ENCODE data around the gene GRK1.
A peak's percentile ranks its signal among the peaks of the same experiment; 100 is the strongest.
"Not testable (repeated sequence)": the region's sequence is repeated elsewhere in the genome, so short reads cannot be mapped to it uniquely, and the experiment has no call there.

GRK1 gene

DNA sequence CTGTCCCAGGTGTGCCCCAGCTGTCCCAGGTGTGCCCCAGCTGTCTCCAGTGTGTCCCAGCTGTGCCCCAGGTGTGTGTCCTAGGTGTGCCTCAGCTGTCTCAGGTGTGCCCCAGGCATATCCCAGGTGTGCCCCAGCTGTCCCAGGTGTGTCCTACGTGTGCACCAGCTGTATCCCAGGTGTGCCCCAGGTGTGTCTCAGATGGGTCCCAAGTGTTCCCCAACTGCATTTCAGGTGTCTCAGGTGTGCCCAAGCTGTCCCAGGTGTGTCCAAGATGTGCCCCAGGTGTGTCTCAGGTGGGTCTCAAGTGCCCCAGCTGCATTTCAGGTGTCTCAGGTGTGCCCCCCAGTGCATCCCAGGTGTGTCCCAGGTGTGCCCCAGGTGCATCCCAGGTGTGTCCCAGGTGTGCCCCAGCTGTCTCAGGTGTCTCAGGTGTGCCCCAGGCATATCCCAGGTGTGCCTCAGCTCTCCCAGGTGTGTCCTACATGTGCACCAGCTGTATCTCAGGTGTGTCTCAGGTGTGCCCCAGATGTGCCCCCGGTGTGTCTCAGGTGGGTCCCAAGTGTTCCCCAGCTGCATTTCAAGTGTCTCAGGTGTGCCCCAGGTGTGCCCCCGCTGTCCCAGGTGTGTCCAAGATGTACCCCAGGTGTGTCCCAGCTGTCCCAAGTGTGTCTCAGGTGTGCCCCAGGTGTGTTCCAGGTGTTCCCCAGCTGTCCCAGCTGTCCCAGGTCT, 1.3 kb upstream of the GRK1 start:
- DNase-seq (ENCODE audit: low read depth in 2 of 2) = no peak

GRCh38 chr13:113666329-113666670, 719 bp upstream of the GRK1 start:
- no peak for DNase-seq (ENCODE audit: low read depth in 2 of 2)

DNA sequence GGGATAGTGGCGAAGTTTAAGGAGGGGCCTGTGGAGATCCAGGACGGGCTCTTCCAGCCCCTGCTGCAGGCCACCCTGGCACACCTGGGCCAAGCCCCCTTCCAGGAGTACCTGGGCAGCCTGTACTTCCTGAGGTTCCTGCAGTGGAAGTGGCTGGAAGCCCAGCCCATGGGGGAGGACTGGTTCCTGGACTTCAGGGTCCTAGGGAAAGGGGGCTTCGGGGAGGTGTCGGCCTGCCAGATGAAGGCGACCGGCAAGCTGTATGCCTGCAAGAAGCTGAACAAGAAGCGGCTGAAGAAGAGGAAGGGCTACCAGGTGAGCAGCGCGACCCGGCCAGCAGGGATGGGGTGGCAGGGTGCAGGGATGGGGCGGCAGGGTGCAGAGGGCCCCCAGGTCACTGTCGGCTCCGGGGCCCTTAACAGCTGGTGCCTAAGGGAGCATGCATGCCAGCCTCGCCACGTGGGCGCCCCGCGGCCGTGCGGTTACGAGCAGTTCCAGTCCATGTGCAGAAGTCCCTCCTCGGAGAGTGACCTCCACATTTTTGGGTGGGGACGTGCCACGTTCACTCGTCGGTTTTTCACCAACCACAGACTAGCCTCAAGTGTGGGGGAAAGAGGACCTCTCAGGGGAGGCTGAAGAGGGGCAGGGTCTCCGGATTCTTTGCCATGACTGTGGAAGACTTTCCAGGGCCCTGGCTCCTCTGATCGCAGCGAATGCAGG, 912 bp downstream of the GRK1 start:
- DNase-seq (ENCODE audit: low read depth in 2 of 2) = no peak

GRCh38 chr13:113668491-113668971, 1.5 kb downstream of the GRK1 start:
- DNase-seq (ENCODE audit: low read depth in 2 of 2) = no peak

- no peak for DNase-seq (ENCODE audit: low read depth in 2 of 2)
Observed at GRCh38 chr13:113669231-113669754, 2.3 kb downstream of the GRK1 start.

GRCh38 chr13:113669755-113670341, 2.8 kb downstream of the GRK1 start:
- no peak for DNase-seq (ENCODE audit: low read depth in 2 of 2)

DNA sequence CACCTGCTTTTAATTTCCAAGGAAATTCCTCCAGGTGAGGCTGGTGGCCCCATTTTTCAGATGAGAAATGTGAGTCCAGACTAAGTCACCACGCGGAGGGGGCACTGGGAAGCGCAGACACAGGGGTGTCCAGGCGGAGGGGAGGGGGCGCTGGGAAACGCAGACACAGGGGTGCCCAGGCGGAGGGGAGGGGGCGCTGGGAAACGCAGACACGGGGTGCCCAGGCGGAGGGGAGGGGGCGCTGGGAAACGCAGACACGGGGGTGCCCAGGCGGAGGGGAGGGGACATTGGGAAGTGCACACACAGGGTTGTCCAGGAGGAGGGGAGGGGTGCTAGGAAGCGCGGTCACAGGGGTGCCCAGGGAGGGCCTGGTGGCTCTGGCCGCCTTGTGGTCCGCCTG, 3.5 kb downstream of the GRK1 start:
- DNase-seq (ENCODE audit: low read depth in 2 of 2) = no peak

DNA sequence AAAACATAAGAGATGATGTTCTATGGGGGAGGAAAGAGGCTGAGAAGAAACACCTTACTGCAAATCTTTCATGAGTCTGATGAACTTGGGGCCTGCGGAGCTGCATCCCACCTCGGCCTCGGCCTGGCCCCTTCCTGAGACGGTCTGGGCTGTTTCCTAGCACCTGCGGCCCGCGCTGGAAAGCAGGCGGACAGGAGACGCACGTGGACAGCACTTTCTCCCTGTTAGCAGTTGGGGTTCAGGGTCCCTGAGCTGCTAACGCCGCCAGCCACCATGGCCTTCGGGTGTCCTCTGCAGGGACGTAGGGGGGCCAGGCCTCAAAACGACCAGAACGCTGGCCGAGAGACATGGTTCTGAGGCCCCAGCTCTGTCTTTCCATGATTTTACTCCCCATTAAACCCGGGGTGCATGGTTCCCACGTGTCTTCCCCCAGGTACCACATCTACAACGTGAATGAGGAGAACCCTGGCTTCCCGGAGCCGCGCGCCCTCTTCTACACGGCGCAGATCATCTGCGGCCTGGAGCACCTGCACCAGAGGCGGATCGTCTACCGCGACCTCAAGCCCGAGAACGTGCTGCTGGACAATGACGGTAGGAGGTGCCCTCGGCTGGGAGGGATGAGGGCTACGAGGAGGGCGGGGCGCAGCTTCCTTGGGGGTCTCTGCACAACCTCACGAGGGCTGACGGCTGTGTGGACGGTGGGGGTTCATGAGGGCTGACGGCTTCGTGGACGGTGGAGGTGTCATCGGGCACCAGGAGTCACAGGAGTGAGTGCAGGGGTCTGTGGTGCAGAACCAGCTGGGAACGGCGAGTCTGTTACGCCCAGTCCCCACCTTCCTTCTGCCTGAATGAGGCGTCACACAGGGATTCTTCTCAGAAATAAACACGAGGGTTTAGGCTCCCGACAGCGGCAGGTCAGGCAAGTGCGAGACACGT, 4.3 kb downstream of the GRK1 start:
- DNase-seq (ENCODE audit: low read depth in 2 of 2) = no peak

DNA sequence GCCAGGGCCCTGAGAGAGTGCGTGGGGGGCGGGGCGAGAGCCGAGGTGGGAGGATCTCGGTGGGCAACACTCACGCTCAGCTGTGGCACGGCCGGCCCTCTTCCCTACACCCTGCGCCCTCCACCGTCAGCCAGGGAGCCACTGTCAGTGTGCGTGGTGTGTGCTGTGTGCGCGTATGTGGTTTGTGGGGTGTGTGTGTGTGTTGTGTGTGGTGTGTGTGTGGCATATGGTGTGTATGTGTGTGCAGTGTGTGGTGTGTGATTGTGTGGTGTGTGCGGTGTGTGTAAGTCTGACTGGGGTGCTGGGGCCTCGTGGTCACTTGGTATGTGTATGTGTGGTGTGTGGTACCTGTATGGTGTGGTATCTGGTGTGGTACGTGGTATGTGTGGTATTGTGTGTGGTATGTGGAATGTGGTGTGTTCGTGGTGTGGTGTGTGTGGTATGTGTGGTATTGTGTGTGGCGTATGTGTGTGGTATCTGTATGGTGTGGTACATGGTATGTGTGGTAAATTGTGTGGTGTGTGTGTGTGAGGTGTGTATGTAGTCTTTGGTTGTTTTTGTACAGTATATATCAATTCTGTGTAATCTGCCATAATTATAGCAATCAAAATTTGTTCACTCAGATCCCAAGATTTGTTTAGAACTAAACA, 5.1 kb downstream of the GRK1 start:
- no peak for DNase-seq (ENCODE audit: low read depth in 2 of 2)

- no peak for DNase-seq (ENCODE audit: low read depth in 2 of 2)
Observed at GRCh38 chr13:113722921-113723320, 55.9 kb downstream of the GRK1 start.

GRCh38 chr13:113723410-113724015, 56.5 kb downstream of the GRK1 start:
- no peak for DNase-seq (ENCODE audit: low read depth in 2 of 2)

- DNase-seq (ENCODE audit: low read depth in 2 of 2) = no peak
Observed at GRCh38 chr13:113724016-113724758, 57.2 kb downstream of the GRK1 start.

GRCh38 chr13:113724780-113725315, 57.8 kb downstream of the GRK1 start:
- peak; percentile 80 to 84 for DNase-seq (ENCODE audit: low read depth in 2 of 2)

GRCh38 chr13:113725329-113726105, 58.5 kb downstream of the GRK1 start:
- DNase-seq (ENCODE audit: low read depth in 2 of 2) = peak in 1 of 2 donors; percentile 66

- not testable (repeated sequence) for DNase-seq (ENCODE audit: low read depth in 2 of 2)
Observed at GRCh38 chr13:113726106-113726821, 59.2 kb downstream of the GRK1 start.

- DNase-seq (ENCODE audit: low read depth in 2 of 2) = no peak
Observed at GRCh38 chr13:113726961-113727411, 60.0 kb downstream of the GRK1 start.

- no peak for DNase-seq (ENCODE audit: low read depth in 2 of 2)
Observed at GRCh38 chr13:113728571-113729054, 61.6 kb downstream of the GRK1 start.

Data from stimulated activated CD4-positive, alpha-beta T cell treated with anti-CD3 and anti-CD28 coated beads, Interleukin-1b, Interleukin-23, amount 100 ng/mL, for 1 hour (primary cell).